Measurements from ENCODE around the gene CALHM2.
"Not testable (repeated sequence)": the region's sequence is repeated elsewhere in the genome, so short reads cannot be mapped to it uniquely, and the experiment has no call there.

Gene CALHM2

GRCh38 chr10:103450201-103450695 lies 1.9 kb downstream of the CALHM2 start:
- DNase-seq (ENCODE audit: low spot score) = no peak

GRCh38 chr10:103449208-103450144 lies 2.7 kb downstream of the CALHM2 start:
- DNase-seq (ENCODE audit: low spot score) = no peak

GRCh38 chr10:103448746-103449145 lies 3.4 kb downstream of the CALHM2 start:
- no peak for DNase-seq (ENCODE audit: low spot score)

GRCh38 chr10:103447187-103447586 lies 5.0 kb downstream of the CALHM2 start:
- DNase-seq (ENCODE audit: low spot score) = no peak

GRCh38 chr10:103445767-103446567 lies 6.2 kb downstream of the CALHM2 start:
- DNase-seq (ENCODE audit: low spot score) = peak; percentile 21

- no peak for DNase-seq (ENCODE audit: low spot score)
These were observed 6.8 kb downstream of the CALHM2 start for GRCh38 chr10:103445366-103445765.

- no peak for DNase-seq (ENCODE audit: low spot score)
These were observed 7.7 kb downstream of the CALHM2 start for GRCh38 chr10:103444478-103444877.

- DNase-seq (ENCODE audit: low spot score) = no peak
These were observed 8.5 kb downstream of the CALHM2 start for GRCh38 chr10:103443475-103444185.

- peak; percentile 11 for DNase-seq (ENCODE audit: low spot score)
These were observed 10.1 kb downstream of the CALHM2 start for GRCh38 chr10:103442031-103442461.

GRCh38 chr10:103441611-103442010 lies 10.6 kb downstream of the CALHM2 start:
- no peak for DNase-seq (ENCODE audit: low spot score)

- no peak for DNase-seq (ENCODE audit: low spot score)
These were observed 11.0 kb downstream of the CALHM2 start for GRCh38 chr10:103441206-103441605.

GRCh38 chr10:103440416-103440815 lies 11.8 kb downstream of the CALHM2 start:
- no peak for DNase-seq (ENCODE audit: low spot score)

- no peak for DNase-seq (ENCODE audit: low spot score)
These were observed 12.4 kb downstream of the CALHM2 start for GRCh38 chr10:103439776-103440175.

GRCh38 chr10:103433858-103434257 lies 18.3 kb downstream of the CALHM2 start:
- no peak for DNase-seq (ENCODE audit: low spot score)

GRCh38 chr10:103431902-103432301 lies 20.3 kb downstream of the CALHM2 start:
- DNase-seq (ENCODE audit: low spot score) = no peak

GRCh38 chr10:103429647-103430046 lies 22.5 kb downstream of the CALHM2 start:
- DNase-seq (ENCODE audit: low spot score) = no peak

GRCh38 chr10:103428989-103429643 lies 23.1 kb downstream of the CALHM2 start:
- DNase-seq (ENCODE audit: low spot score) = no peak

GRCh38 chr10:103427866-103428265 lies 24.3 kb downstream of the CALHM2 start:
- DNase-seq (ENCODE audit: low spot score) = no peak

GRCh38 chr10:103423748-103424147 lies 28.4 kb downstream of the CALHM2 start:
- DNase-seq (ENCODE audit: low spot score) = no peak

- DNase-seq (ENCODE audit: low spot score) = no peak
These were observed 33.1 kb downstream of the CALHM2 start for GRCh38 chr10:103419101-103419500.

- DNase-seq (ENCODE audit: low spot score) = no peak
These were observed 34.6 kb downstream of the CALHM2 start for GRCh38 chr10:103417601-103418000.

- DNase-seq (ENCODE audit: low spot score) = not testable (repeated sequence)
These were observed 35.1 kb downstream of the CALHM2 start for GRCh38 chr10:103417148-103417469.

Data from globus pallidus (tissue), 1 donor.